Measurements from ENCODE around the gene PIGC. TPM values are rescaled to one million over a fixed set of nuclear protein-coding genes. Genes with fewer than 3 reads are reported as not detected.

Gene PIGC
- total RNA-seq, 1 donor from 2014 or later: 25.0 TPM

DNA sequence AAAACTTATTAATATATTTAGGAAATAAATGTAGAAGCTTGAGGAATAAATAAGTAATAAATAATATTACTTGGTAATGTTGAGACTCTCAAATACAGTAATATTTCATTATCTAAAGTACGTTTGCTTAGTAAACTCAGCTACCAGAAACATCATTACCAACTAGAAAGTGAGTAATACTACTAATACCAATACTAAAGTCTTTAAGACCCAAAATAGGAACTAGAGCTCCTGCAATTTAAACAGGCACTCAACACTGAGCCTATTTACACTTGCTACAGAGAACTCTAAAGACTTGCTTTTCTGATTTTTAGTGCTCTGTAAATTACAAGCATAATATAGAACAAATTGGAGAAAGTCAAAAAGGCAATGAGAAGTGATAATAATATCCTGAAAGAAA is 36.9 kb downstream of the PIGC start:
- Mint-ChIP-seq H3K27me3 (ENCODE audit: low read depth) (no peaks in the 10 kb centered on the region), H3K36me3 (ENCODE audit: low read depth) (peaks cover 2% of the 10 kb centered on the region), H3K9me3 (no peaks in the 10 kb centered on the region), H3K4me3 (no peak overlapping the region), H3K4me1 (peaks cover 6% of the 10 kb centered on the region), H3K27ac (ENCODE audit: unreplicated experiment) (no peak overlapping the region)
- TF ChIP-seq CTCF (conservative IDR thresholded peaks at IDR 0.05): no peak
- no peak for DNase-seq (ENCODE audit: low read depth, low spot score)

DNA sequence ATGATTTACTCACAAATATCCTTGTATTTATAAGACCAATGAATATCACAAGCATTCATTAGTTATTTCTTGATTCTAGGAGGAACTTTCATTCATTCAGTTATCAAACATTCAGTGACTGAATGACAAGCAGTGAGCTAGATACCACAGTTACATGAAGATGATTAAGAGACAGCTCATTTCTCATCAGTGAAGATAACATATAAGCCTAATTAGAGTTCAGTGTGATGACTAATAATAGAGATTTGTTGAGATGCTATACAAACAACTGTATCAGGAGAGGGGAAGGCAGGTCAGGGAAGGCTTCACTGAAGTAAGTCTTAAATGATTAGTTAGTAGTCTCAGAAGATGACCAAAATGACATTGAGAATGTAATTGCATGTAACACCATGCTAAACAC is 38.0 kb downstream of the PIGC start:
- no peaks in the 10 kb centered on the region for H3K36me3 Mint-ChIP-seq (ENCODE audit: low read depth)
- H3K27me3 Mint-ChIP-seq (ENCODE audit: low read depth): no peaks in the 10 kb centered on the region

DNA sequence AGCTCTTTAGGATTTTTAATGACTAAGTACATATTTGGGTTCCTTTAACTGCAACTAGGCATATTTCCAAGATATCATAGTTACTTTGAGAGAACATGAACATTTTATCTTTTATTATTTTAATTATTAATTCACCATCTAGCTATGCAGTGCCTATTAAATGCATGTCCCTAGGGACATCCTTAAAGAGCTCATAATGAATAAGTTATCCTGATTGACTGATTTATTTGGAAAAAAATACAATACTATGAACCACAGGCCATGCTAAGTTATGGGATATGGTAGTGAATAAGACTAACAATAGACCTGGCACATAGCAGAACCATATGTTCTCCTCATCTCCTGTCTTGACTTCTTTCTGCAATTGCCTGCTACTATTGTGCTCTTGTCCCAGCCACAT is 39.7 kb downstream of the PIGC start:
- Mint-ChIP-seq H3K36me3 (ENCODE audit: low read depth) (no peaks in the 10 kb centered on the region), H3K27me3 (ENCODE audit: low read depth) (no peaks in the 10 kb centered on the region), H3K4me1 (peaks cover 22% of the 10 kb centered on the region), H3K9me3 (no peaks in the 10 kb centered on the region), H3K4me3 (no peak overlapping the region), H3K27ac (ENCODE audit: unreplicated experiment) (no peak overlapping the region)
- TF ChIP-seq CTCF (conservative IDR thresholded peaks at IDR 0.05): no peak
- DNase-seq (ENCODE audit: low read depth, low spot score): no peak

More for the DNA sequence above, 38.0 kb downstream of the PIGC start:
- Mint-ChIP-seq H3K9me3 (no peaks in the 10 kb centered on the region), H3K4me1 (peaks cover 6% of the 10 kb centered on the region), H3K4me3 (no peak overlapping the region), H3K27ac (ENCODE audit: unreplicated experiment) (no peak overlapping the region)
- TF ChIP-seq CTCF (conservative IDR thresholded peaks at IDR 0.05): no peak
- DNase-seq (ENCODE audit: low read depth, low spot score): no peak

DNA sequence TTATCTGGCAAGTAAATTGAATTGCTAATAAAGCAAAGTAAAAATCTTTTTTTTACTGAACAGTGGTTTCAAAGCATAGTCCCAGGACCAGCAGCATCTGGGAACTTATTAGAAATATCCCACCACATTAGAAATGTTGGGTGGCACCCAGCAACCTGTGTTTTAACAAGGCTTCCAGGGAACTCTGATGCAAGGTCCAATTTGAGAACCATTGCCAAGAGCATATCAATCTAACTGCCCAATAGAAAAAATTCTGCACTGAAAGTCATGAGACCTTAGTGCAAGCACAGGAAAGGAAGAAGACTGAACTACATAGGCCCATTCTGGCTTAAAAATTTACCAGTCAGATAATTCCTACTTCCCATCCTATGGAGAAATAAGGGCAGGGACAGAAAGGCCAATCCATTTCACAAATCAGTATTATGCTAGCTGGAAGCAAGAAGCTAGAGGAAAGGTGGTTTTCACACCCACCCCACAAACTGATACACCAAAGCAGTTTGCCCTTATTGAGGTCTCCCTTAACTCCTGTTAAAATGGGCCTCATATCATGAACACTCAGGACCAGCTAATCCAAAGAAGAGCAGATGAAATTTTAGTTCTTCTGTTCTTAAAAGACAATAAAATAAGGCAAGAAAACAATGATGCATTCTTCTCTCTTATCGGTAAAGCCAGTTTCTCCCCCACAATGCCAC is 40.8 kb downstream of the PIGC start:
- TF ChIP-seq CTCF (conservative IDR thresholded peaks at IDR 0.05): no peak
- H3K27me3 Mint-ChIP-seq (ENCODE audit: low read depth): no peaks in the 10 kb centered on the region
- no peak overlapping the region for H3K27ac Mint-ChIP-seq (ENCODE audit: unreplicated experiment)
- no peak overlapping the region for H3K4me3 Mint-ChIP-seq
- H3K36me3 Mint-ChIP-seq (ENCODE audit: low read depth): no peaks in the 10 kb centered on the region
- no peak for DNase-seq (ENCODE audit: low read depth, low spot score)
- no peaks in the 10 kb centered on the region for H3K9me3 Mint-ChIP-seq
- H3K4me1 Mint-ChIP-seq: peaks cover 33% of the 10 kb centered on the region

DNA sequence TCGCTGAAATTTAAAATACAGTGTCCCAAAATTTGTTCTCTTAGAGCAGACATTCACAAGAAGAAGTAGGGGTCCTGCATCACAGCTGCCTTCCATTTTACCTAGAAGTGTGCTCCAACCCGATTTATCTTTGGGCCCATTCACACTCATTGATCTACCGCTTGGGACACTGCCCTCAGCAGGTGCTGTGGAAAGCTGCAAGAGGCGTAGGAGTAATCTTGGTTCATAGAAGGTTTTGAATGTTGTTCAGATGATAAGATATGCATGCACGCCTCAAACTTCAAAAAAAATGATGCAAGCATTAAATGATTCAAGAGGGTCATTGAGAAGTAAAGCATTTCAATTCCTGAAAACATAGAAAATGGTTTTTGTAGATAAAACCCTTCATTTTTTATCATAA is 42.0 kb downstream of the PIGC start:
- peak; percentile 45 for TF ChIP-seq CTCF (conservative IDR thresholded peaks at IDR 0.05)
- peaks cover 39% of the 10 kb centered on the region for H3K4me1 Mint-ChIP-seq
- H3K36me3 Mint-ChIP-seq (ENCODE audit: low read depth): no peaks in the 10 kb centered on the region
- DNase-seq (ENCODE audit: low read depth, low spot score): no peak
- H3K27ac Mint-ChIP-seq (ENCODE audit: unreplicated experiment): no peak overlapping the region
- H3K9me3 Mint-ChIP-seq: no peaks in the 10 kb centered on the region
- no peaks in the 10 kb centered on the region for H3K27me3 Mint-ChIP-seq (ENCODE audit: low read depth)
- H3K4me3 Mint-ChIP-seq: no peak overlapping the region

All from neural crest cell (in vitro differentiated cells).